ENCODE measurements around the gene FAM193B. TPM values are rescaled to one million over a fixed set of nuclear protein-coding genes. Genes with fewer than 3 reads are reported as not detected.

Gene FAM193B
- total and polyA plus RNA-seq, 2 of the 13 experiments (the other 11 are each of a cell fraction or from before 2014, with no cell fraction given), result 21.2 to 40.9 TPM

DNA sequence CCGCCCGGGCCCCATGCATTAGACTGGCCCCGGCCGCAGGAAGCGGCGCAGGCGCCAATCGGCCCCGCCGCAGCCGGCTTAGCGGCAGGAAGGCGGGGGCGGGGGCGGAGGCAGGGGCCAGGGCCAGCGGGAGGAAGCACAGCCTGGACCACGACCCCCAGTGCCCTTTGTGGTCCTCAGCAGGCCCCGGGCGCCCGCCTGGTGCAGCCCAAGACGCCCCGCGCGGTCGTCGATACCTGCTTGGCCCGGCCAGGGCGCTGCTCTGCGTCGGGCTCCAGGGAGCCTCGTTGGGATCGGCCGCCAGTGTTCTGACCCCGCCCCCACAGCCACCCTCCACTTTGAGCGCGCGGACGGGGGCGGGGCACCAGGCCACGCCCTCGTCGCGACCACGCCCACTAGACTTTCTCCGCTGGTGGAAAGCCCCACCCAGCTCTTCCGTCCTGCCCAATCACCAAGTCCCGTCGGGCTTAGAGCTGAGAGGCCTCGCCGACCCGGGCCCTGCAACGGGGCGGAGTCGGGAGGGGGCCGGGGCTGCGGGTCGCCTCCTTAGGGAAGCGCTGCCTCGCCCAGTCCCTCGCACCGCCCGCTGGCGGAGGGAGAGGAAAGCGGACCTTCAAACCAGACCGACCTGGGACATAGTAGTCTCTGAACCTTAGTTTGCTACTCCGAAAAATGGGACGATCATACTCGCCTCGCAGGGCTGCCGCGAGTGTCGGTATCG lies 56.9 kb downstream of the FAM193B start, which contains the start of gene PDLIM7 (continued):
- TF ChIP-seq ZNF503 (CRISPR knock-in tag; IDR thresholded peaks at IDR 0.05), result peak; percentile 23; the same call in 1 of the 2 replicates
- no peak for TF ChIP-seq ZNF773 (CRISPR knock-in tag; IDR thresholded peaks at IDR 0.05; ENCODE audit: borderline replicate concordance)
- no peak for TF ChIP-seq ZNF883 (CRISPR knock-in tag; IDR thresholded peaks at IDR 0.05; ENCODE audit: not compliant biosample characterization)
- TF ChIP-seq, protein P1, sequence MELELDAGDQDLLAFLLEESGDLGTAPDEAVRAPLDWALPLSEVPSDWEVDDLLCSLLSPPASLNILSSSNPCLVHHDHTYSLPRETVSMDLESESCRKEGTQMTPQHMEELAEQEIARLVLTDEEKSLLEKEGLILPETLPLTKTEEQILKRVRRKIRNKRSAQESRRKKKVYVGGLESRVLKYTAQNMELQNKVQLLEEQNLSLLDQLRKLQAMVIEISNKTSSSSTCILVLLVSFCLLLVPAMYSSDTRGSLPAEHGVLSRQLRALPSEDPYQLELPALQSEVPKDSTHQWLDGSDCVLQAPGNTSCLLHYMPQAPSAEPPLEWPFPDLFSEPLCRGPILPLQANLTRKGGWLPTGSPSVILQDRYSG (CRISPR knock-in tag; IDR thresholded peaks at IDR 0.05), result no peak
- 0 out of 2 replicates have a peak, but pooled peaks have one; percentile 24 for TF ChIP-seq ZBTB14 (CRISPR knock-in tag; IDR thresholded peaks at IDR 0.05)
- TF ChIP-seq ZNF772 (CRISPR knock-in tag; IDR thresholded peaks at IDR 0.05), result no peak
- TF ChIP-seq PCBP1 (IDR thresholded peaks at IDR 0.05; ENCODE audit: borderline replicate concordance, low read depth, low read length), result no peak
- TF ChIP-seq ZNF256 (CRISPR knock-in tag; conservative IDR thresholded peaks at IDR 0.05), result no peak
- TF ChIP-seq NBN (conservative IDR thresholded peaks at IDR 0.05), result no peak
- TF ChIP-seq ZNF7 (CRISPR knock-in tag; IDR thresholded peaks at IDR 0.05), result no peak
- TF ChIP-seq MLLT10 (CRISPR knock-in tag; IDR thresholded peaks at IDR 0.05), result no peak
- TF ChIP-seq ZNF598 (CRISPR knock-in tag; IDR thresholded peaks at IDR 0.05; ENCODE audit: borderline replicate concordance), result no peak
- no peak for TF ChIP-seq RBM22 (optimal IDR thresholded peaks at IDR 0.05; ENCODE audit: low read length)
- TF ChIP-seq NCOA1 (CRISPR knock-in tag; IDR thresholded peaks at IDR 0.05), result no peak; the same call in 1 of the 2 replicates
- TF ChIP-seq ZC3H13 (CRISPR knock-in tag; IDR thresholded peaks at IDR 0.05), result no peak
- peak; percentile 34; the same call in 1 of the 2 replicates for TF ChIP-seq MED1 (CRISPR knock-in tag; IDR thresholded peaks at IDR 0.05)
- TF ChIP-seq KDM5B (CRISPR knock-in tag; IDR thresholded peaks at IDR 0.05; ENCODE audit: borderline replicate concordance), result peak; percentile 51; the same call in 1 of the 2 replicates
- TF ChIP-seq, protein P2, sequence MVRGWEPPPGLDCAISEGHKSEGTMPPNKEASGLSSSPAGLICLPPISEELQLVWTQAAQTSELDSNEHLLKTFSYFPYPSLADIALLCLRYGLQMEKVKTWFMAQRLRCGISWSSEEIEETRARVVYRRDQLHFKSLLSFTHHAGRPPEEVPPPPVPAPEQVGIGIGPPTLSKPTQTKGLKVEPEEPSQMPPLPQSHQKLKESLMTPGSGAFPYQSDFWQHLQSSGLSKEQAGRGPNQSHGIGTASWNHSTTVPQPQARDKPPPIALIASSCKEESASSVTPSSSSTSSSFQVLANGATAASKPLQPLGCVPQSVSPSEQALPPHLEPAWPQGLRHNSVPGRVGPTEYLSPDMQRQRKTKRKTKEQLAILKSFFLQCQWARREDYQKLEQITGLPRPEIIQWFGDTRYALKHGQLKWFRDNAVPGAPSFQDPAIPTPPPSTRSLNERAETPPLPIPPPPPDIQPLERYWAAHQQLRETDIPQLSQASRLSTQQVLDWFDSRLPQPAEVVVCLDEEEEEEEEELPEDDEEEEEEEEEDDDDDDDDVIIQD (CRISPR knock-in tag; IDR thresholded peaks at IDR 0.05; ENCODE audit: low read depth), result no peak
- TF ChIP-seq KDM4B (CRISPR knock-in tag; IDR thresholded peaks at IDR 0.05), result no peak
- TF ChIP-seq, protein P3, sequence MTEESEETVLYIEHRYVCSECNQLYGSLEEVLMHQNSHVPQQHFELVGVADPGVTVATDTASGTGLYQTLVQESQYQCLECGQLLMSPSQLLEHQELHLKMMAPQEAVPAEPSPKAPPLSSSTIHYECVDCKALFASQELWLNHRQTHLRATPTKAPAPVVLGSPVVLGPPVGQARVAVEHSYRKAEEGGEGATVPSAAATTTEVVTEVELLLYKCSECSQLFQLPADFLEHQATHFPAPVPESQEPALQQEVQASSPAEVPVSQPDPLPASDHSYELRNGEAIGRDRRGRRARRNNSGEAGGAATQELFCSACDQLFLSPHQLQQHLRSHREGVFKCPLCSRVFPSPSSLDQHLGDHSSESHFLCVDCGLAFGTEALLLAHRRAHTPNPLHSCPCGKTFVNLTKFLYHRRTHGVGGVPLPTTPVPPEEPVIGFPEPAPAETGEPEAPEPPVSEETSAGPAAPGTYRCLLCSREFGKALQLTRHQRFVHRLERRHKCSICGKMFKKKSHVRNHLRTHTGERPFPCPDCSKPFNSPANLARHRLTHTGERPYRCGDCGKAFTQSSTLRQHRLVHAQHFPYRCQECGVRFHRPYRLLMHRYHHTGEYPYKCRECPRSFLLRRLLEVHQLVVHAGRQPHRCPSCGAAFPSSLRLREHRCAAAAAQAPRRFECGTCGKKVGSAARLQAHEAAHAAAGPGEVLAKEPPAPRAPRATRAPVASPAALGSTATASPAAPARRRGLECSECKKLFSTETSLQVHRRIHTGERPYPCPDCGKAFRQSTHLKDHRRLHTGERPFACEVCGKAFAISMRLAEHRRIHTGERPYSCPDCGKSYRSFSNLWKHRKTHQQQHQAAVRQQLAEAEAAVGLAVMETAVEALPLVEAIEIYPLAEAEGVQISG (CRISPR knock-in tag; IDR thresholded peaks at IDR 0.05), result no peak
- TF ChIP-seq RELA (CRISPR knock-in tag; IDR thresholded peaks at IDR 0.05), result no peak; the same call in 1 of the 2 replicates
